A673 (cell line): ENCODE measurements around the gene ODAD3. TPM values are rescaled to one million over a fixed set of nuclear protein-coding genes. Genes with fewer than 3 reads are reported as not detected.
"Not testable (repeated sequence)": the region's sequence is repeated elsewhere in the genome, so short reads cannot be mapped to it uniquely, and the experiment has no call there.

Source experiments
- BruUV-seq: library from RNA; stranded (reverse); fragments of 400-500 nt; replicated peaks from 2 replicates; lab custom pipeline; 2021; lab: Mats Ljungman, UMichigan
- CTCF ChIA-PET: fragments of 300-600 bp; sonication (Branson Sonifier 250); formaldehyde crosslinking; loops from one replicate; lab custom pipeline; 2022; ENCODE audit warnings: antibody characterized with exemption; lab: Charles Lee
- POLR2A ChIA-PET: fragments of 300-600 bp; sonication (Branson Sonifier 250); formaldehyde crosslinking; loops from one replicate; lab custom pipeline; 2022; ENCODE audit warnings: antibody characterized with exemption; ENCODE audit not compliant: low non-redundant PET; lab: Charles Lee
- DNase-seq: peaks from one replicate; pipeline ENCODE4 v3.0.0-alpha.2; 2015; ENCODE audit warnings: low spot score
- H3K27ac ChIP-seq: fragments of 200-600 bp; sonication (generic); 2 replicates; pipeline ENCODE4 v1.5.1; 2016; ENCODE audit warnings: mixed run types, low read depth, mild to moderate bottlenecking, mixed read lengths, antibody characterized with exemption, low read length; ENCODE audit not compliant: poor library complexity, severe bottlenecking
- H3K27me3 ChIP-seq: fragments of 200-600 bp; sonication (generic); replicated peaks from 2 replicates; pipeline ENCODE4 v1.6.1; 2017; ENCODE audit warnings: mixed run types, low read depth, mild to moderate bottlenecking, mixed read lengths, antibody characterized with exemption, low read length; ENCODE audit not compliant: insufficient read depth, poor library complexity
- H3K36me3 ChIP-seq: fragments of 200-600 bp; sonication (generic); 2 replicates; pipeline ENCODE4 v1.6.1; 2016; ENCODE audit warnings: mixed run types, mild to moderate bottlenecking, mixed read lengths, antibody characterized with exemption, low read length; ENCODE audit not compliant: insufficient read depth, poor library complexity, severe bottlenecking
- H3K4me1 ChIP-seq: fragments of 200-600 bp; sonication (generic); 2 replicates; pipeline ENCODE4 v1.6.1; 2017; ENCODE audit warnings: mixed run types, mild to moderate bottlenecking, mixed read lengths, antibody characterized with exemption, low read length; ENCODE audit not compliant: insufficient read depth, poor library complexity, severe bottlenecking
- H3K4me3 ChIP-seq: fragments of 200-600 bp; sonication (generic); 2 replicates; pipeline ENCODE4 v1.5.1; 2016; ENCODE audit warnings: low read depth, mixed run types, mild to moderate bottlenecking, mixed read lengths, low read length; ENCODE audit not compliant: poor library complexity, severe bottlenecking
- H3K9me3 ChIP-seq: fragments of 200-600 bp; sonication (generic); 2 replicates; pipeline ENCODE4 v1.6.1; 2016; ENCODE audit warnings: mixed run types, low read depth, mild to moderate bottlenecking, mixed read lengths, antibody characterized with exemption, low read length; ENCODE audit not compliant: poor library complexity, severe bottlenecking
- EZH2 ChIP-seq: fragments of 200-600 bp; sonication (generic); IDR thresholded peaks from 2 replicates; pipeline ENCODE4 v1.6.1; 2017; ENCODE audit warnings: borderline replicate concordance, low read depth, mild to moderate bottlenecking, mixed read lengths, antibody characterized with exemption, low read length; ENCODE audit not compliant: poor library complexity, severe bottlenecking
- intact Hi-C: fragments of 100-400 bp; cut with micrococcal nuclease; formaldehyde crosslinking; loops from one replicate; pipeline ENCODE4 v1.10.0; 2022; ENCODE audit not compliant: unreplicated experiment
- total RNA-seq: library from RNA; stranded (reverse); gene quantifications from 2 replicates; pipeline ENCODE4 v1.2.3, GENCODE V29; 2021
- TF ChIP-seq, protein P1 (sequence below): fragments of 300-800, 200-600 bp; sonication (generic); conservative IDR thresholded peaks from 2 replicates; pipeline ENCODE4 v1.5.1; 2017; ENCODE audit warnings: low read depth, mild to moderate bottlenecking, antibody characterized with exemption, low read length, moderate library complexity, mixed read lengths

The ODAD3 gene
- total RNA-seq, 1 experiment from 2014 or later = 0.39 TPM

DNA sequence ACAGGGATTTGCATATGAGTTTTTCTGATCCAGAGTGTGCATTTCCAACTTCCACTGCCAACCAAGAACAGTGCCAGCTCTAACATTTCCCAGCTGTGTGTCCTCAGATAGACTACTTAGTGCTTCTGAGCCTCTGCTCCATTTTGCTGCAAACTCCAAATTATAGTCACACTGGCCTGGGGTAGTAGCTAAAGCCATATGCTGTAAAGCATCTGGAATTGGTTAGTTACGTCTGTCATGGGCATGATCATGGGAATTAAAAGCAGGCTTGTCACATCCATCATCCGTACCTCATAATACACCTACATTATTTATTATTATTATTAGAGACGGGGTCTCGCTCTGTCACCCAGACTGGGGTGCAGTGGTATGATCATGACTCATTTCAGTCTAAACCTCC is 38.8 kb upstream of the ODAD3 start:
- DNase-seq = no peak
- no peaks in the 10 kb centered on the region for H3K4me1 ChIP-seq
- BruUV-seq = no TSS peak
- no peaks in the 10 kb centered on the region for H3K9me3 ChIP-seq
- H3K36me3 ChIP-seq = no peaks in the 10 kb centered on the region
- no peaks in the 10 kb centered on the region for H3K27me3 ChIP-seq
- H3K27ac ChIP-seq = no peak overlapping the region
- CTCF ChIA-PET = interaction anchor here (0.7 kb wide), 1 partner anchor 52 kb away, joined by 3 read pairs; no protein-coding TSS in a partner anchor
- TF ChIP-seq, protein P1, sequence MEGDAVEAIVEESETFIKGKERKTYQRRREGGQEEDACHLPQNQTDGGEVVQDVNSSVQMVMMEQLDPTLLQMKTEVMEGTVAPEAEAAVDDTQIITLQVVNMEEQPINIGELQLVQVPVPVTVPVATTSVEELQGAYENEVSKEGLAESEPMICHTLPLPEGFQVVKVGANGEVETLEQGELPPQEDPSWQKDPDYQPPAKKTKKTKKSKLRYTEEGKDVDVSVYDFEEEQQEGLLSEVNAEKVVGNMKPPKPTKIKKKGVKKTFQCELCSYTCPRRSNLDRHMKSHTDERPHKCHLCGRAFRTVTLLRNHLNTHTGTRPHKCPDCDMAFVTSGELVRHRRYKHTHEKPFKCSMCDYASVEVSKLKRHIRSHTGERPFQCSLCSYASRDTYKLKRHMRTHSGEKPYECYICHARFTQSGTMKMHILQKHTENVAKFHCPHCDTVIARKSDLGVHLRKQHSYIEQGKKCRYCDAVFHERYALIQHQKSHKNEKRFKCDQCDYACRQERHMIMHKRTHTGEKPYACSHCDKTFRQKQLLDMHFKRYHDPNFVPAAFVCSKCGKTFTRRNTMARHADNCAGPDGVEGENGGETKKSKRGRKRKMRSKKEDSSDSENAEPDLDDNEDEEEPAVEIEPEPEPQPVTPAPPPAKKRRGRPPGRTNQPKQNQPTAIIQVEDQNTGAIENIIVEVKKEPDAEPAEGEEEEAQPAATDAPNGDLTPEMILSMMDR = no peak
- no peak for TF ChIP-seq EZH2
- H3K4me3 ChIP-seq = no peak overlapping the region
- POLR2A ChIA-PET = no interaction called here
- intact Hi-C loops = no loop called here

DNA sequence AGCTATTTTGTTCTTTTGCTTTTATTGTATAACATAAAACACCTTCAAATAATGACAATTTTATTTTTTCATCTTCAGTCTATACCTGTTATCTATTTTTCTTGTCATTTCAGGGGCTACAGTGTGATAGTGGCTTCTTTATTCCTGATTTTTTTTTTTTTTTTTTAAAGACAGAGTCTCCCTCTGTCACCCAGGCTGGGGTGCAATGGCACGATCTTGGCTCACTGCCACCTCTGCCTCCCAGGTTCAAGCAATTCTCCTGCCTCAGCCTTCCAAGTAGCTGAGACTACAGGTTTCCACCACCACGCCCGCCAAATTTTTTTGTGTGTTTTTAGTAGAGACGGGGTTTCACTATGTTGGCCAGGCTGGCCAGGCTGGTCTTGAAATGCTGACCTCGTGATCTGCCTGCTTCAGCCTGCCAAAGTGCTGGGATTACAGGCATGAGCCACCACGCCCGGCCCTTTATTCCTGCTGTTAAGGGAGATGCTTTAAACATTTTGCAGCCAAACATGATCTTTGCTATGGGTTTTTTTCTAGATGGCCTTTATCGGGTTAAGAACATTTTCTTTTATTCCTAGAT is 33.4 kb upstream of the ODAD3 start:
- intact Hi-C loops, H3K4me3 ChIP-seq, H3K4me1 ChIP-seq, CTCF ChIA-PET, H3K36me3 ChIP-seq, BruUV-seq, H3K27ac ChIP-seq, H3K27me3 ChIP-seq, POLR2A ChIA-PET, H3K9me3 ChIP-seq, DNase-seq: not testable (repeated sequence)

- intact Hi-C loops = no loop called here
- ChIA-PET CTCF (no interaction called here), POLR2A (no interaction called here)
- H3K4me1 ChIP-seq = no peaks in the 10 kb centered on the region
- no peaks in the 10 kb centered on the region for H3K9me3 ChIP-seq
- TF ChIP-seq EZH2 = no peak
- TF ChIP-seq, protein P1 = no peak
- DNase-seq = no peak
- H3K36me3 ChIP-seq = no peaks in the 10 kb centered on the region
- H3K27me3 ChIP-seq = no peaks in the 10 kb centered on the region
- H3K27ac ChIP-seq = no peak overlapping the region
- BruUV-seq = no TSS peak
- no peak overlapping the region for H3K4me3 ChIP-seq
These were observed 30.7 kb upstream of the ODAD3 start for GRCh38 chr19:11465600-11465999.
